ENCODE results near the gene FNTB. TPM values are rescaled to one million over a fixed set of nuclear protein-coding genes. Genes with fewer than 3 reads are reported as not detected.

The FNTB gene
- total RNA-seq, 4 donors from 2014 or later, result 11.9 to 25.6 (median 17.6) TPM

GRCh38 chr14:65104791-65105190 lies 118.1 kb downstream of the FNTB start:
- Histone ChIP-seq H3K9me3 (no peaks in the 10 kb centered on the region), H3K4me1 (peaks cover 0 to 30% (median 2%) of the 10 kb centered on the region in 4 donors), H3K27ac (peak overlapping the region in 1 of 4 donors; percentile 55), H3K27me3 (no peaks in the 10 kb centered on the region), H3K36me3 (peaks cover 0 to 5% (median 0%) of the 10 kb centered on the region in 3 donors), H3K4me3 (no peak overlapping the region)
- peak in 1 of 3 donors; percentile 57 for DNase-seq
- TF ChIP-seq POLR2A (IDR thresholded peaks at IDR 0.05), result peak in 1 of 2 donors; percentile 27
- TF ChIP-seq, protein P1, sequence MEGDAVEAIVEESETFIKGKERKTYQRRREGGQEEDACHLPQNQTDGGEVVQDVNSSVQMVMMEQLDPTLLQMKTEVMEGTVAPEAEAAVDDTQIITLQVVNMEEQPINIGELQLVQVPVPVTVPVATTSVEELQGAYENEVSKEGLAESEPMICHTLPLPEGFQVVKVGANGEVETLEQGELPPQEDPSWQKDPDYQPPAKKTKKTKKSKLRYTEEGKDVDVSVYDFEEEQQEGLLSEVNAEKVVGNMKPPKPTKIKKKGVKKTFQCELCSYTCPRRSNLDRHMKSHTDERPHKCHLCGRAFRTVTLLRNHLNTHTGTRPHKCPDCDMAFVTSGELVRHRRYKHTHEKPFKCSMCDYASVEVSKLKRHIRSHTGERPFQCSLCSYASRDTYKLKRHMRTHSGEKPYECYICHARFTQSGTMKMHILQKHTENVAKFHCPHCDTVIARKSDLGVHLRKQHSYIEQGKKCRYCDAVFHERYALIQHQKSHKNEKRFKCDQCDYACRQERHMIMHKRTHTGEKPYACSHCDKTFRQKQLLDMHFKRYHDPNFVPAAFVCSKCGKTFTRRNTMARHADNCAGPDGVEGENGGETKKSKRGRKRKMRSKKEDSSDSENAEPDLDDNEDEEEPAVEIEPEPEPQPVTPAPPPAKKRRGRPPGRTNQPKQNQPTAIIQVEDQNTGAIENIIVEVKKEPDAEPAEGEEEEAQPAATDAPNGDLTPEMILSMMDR (IDR thresholded peaks at IDR 0.05), result peak in 1 of 6 experiments; percentile 2

DNA sequence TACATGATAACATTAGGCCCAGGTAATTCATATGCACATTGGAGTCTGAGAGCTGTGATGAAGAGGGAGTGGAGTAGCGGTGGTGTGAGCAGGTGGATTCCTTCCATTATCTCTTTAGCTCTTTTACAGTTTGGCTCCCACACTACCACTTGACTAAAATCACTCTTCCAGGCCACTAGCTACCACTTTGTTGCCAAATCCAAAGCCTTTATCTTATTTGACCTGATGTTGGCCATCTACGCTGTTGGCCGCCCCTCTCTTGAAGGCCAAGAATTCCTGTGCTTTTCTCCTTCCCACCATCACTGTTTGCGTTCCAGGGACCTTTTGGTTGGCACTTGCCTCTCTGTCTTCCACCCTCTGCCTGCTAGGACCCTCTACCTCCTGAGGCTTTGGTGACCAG lies 119.6 kb downstream of the FNTB start:
- Histone ChIP-seq H3K27me3 (no peaks in the 10 kb centered on the region), H3K27ac (no peak overlapping the region), H3K4me1 (peaks cover 0 to 16% (median 2%) of the 10 kb centered on the region in 4 donors), H3K9me3 (no peaks in the 10 kb centered on the region), H3K4me3 (no peak overlapping the region), H3K36me3 (no peaks in the 10 kb centered on the region)
- TF ChIP-seq, protein P1 (IDR thresholded peaks at IDR 0.05), result no peak
- no peak for TF ChIP-seq POLR2A (IDR thresholded peaks at IDR 0.05)
- DNase-seq, result no peak

GRCh38 chr14:65106736-65107135 lies 120.0 kb downstream of the FNTB start:
- no peak for TF ChIP-seq POLR2A (IDR thresholded peaks at IDR 0.05)
- TF ChIP-seq, protein P1 (IDR thresholded peaks at IDR 0.05), result no peak
- peaks cover 0 to 16% (median 2%) of the 10 kb centered on the region in 4 donors for H3K4me1 ChIP-seq
- H3K27ac ChIP-seq, result no peak overlapping the region
- no peak overlapping the region for H3K4me3 ChIP-seq
- DNase-seq, result no peak
- no peaks in the 10 kb centered on the region for H3K27me3 ChIP-seq
- no peaks in the 10 kb centered on the region for H3K36me3 ChIP-seq
- H3K9me3 ChIP-seq, result no peaks in the 10 kb centered on the region

DNA sequence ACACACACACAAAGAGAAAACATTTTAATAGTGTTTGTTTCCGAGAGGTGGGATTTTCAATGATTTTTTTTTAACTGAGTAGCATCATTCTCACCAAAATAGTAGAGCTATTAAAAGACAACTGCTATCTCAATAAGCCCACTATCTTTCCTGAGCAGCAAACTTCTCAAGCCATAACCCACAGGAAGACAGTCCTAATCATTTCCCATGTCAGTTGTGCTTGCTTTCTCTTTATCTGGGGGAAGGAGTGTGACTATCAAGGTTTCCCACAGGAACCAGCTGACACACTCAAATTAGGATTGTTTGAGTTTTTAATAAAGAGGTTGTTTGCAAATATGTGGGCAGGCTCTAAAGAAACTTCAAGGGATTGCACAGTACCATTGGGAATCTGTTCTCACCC lies 120.5 kb downstream of the FNTB start:
- peaks cover 0 to 16% (median 2%) of the 10 kb centered on the region in 4 donors for H3K4me1 ChIP-seq
- no peaks in the 10 kb centered on the region for H3K27me3 ChIP-seq
- no peak for DNase-seq

GRCh38 chr14:65109357-65109756 lies 122.7 kb downstream of the FNTB start:
- Histone ChIP-seq H3K27me3 (no peaks in the 10 kb centered on the region), H3K4me1 (peaks cover 0 to 2% (median 0%) of the 10 kb centered on the region in 4 donors), H3K27ac (no peak overlapping the region), H3K36me3 (no peaks in the 10 kb centered on the region), H3K9me3 (no peaks in the 10 kb centered on the region), H3K4me3 (no peak overlapping the region)
- no peak for TF ChIP-seq POLR2A (IDR thresholded peaks at IDR 0.05)
- TF ChIP-seq, protein P1 (IDR thresholded peaks at IDR 0.05), result no peak
- no peak for DNase-seq

More for the DNA sequence above, 120.5 kb downstream of the FNTB start:
- Histone ChIP-seq H3K9me3 (no peaks in the 10 kb centered on the region), H3K4me3 (no peak overlapping the region), H3K36me3 (no peaks in the 10 kb centered on the region), H3K27ac (no peak overlapping the region)
- TF ChIP-seq, protein P1 (IDR thresholded peaks at IDR 0.05), result no peak
- TF ChIP-seq POLR2A (IDR thresholded peaks at IDR 0.05), result no peak

- DNase-seq, result no peak
- Histone ChIP-seq H3K27me3 (no peaks in the 10 kb centered on the region), H3K4me3 (no peak overlapping the region), H3K4me1 (no peaks in the 10 kb centered on the region), H3K9me3 (no peaks in the 10 kb centered on the region), H3K27ac (no peak overlapping the region), H3K36me3 (no peaks in the 10 kb centered on the region)
- TF ChIP-seq, protein P1 (IDR thresholded peaks at IDR 0.05), result no peak
- no peak for TF ChIP-seq POLR2A (IDR thresholded peaks at IDR 0.05)
Measured at GRCh38 chr14:65110525-65110924, 123.8 kb downstream of the FNTB start.
